OCI-LY7 (cell line): ENCODE measurements around the gene STRADA. TPM values are rescaled to one million over a fixed set of nuclear protein-coding genes. Genes with fewer than 3 reads are reported as not detected.
A peak's percentile ranks its signal among the peaks of the same experiment; 100 is the strongest.

Source experiments
- BruUV-seq: library from RNA; stranded (reverse); fragments of 400-500 nt; replicated peaks from 2 replicates; lab custom pipeline; 2021; lab: Mats Ljungman, UMichigan
- CTCF ChIA-PET: fragments of 300-600 bp; sonication (Branson Sonifier 250); formaldehyde crosslinking; loops from one replicate; lab custom pipeline; 2022; ENCODE audit warnings: antibody characterized with exemption; ENCODE audit not compliant: unreplicated experiment; lab: Charles Lee
- POLR2A ChIA-PET: fragments of 300-600 bp; sonication (Branson Sonifier 250); formaldehyde crosslinking; loops from one replicate; lab custom pipeline; 2022; ENCODE audit warnings: antibody characterized with exemption; lab: Charles Lee
- DNase-seq: peaks from one replicate; pipeline ENCODE4 v3.0.0-alpha.2; 2015; ENCODE audit warnings: low spot score
- H2AFZ ChIP-seq: fragments of 200-600 bp; sonication (generic), shearing (Covaris generic); 2 replicates; pipeline ENCODE4 v1.6.1; 2014; ENCODE audit warnings: mild to moderate bottlenecking, antibody characterized with exemption, low read length, moderate library complexity
- H3K27ac ChIP-seq: fragments of 200-600 bp; sonication (generic); 2 replicates; pipeline ENCODE4 v1.5.1; 2014; ENCODE audit warnings: mixed run types, low read depth, mild to moderate bottlenecking, moderate library complexity, low read length, inconsistent platforms; ENCODE audit not compliant: poor library complexity, severe bottlenecking
- H3K36me3 ChIP-seq: fragments of 200-600 bp; sonication (generic); 2 replicates; pipeline ENCODE4 v1.6.1; 2014; ENCODE audit warnings: mild to moderate bottlenecking, antibody characterized with exemption, low read length, moderate library complexity, mixed read lengths; ENCODE audit not compliant: insufficient read depth
- H3K4me1 ChIP-seq: fragments of 200-600 bp; sonication (generic); 2 replicates; pipeline ENCODE4 v1.5.1; 2014; ENCODE audit warnings: mild to moderate bottlenecking, low read length; ENCODE audit not compliant: insufficient read depth, poor library complexity, severe bottlenecking
- H3K4me2 ChIP-seq: fragments of 200-600 bp; sonication (generic); 2 replicates; pipeline ENCODE4 v1.6.1; 2014; ENCODE audit warnings: mild to moderate bottlenecking, low read length
- H3K4me3 ChIP-seq: fragments of 200-600 bp; sonication (generic); 2 replicates; pipeline ENCODE4 v1.5.1; 2014; ENCODE audit warnings: mild to moderate bottlenecking, low read depth, low read length; ENCODE audit not compliant: poor library complexity, severe bottlenecking
- H3K79me2 ChIP-seq: fragments of 200-600 bp; sonication (generic); 2 replicates; pipeline ENCODE4 v1.6.1; 2016; ENCODE audit warnings: low read depth, mild to moderate bottlenecking, low read length, moderate library complexity, mixed read lengths; ENCODE audit not compliant: insufficient read depth
- H3K9me2 ChIP-seq: fragments of 200-600 bp; sonication (generic); 2 replicates; pipeline ENCODE4 v1.6.1; 2016; ENCODE audit warnings: mild to moderate bottlenecking, low read length, mixed read lengths; ENCODE audit not compliant: insufficient read depth
- H3K9me3 ChIP-seq: fragments of 200-600 bp; sonication (generic); 2 replicates; pipeline ENCODE4 v1.6.1; 2014; ENCODE audit warnings: mild to moderate bottlenecking, mixed run types, low read length, mixed read lengths
- H4K20me1 ChIP-seq: fragments of 200-600 bp; sonication (generic); 2 replicates; pipeline ENCODE4 v1.6.1; 2014; ENCODE audit warnings: mild to moderate bottlenecking, antibody characterized with exemption, low read length, moderate library complexity, mixed read lengths; ENCODE audit not compliant: insufficient read depth
- CTCF ChIP-seq: fragments of 200-600 bp; sonication (generic); conservative IDR thresholded peaks from 2 replicates; pipeline ENCODE4 v1.5.1; 2014; ENCODE audit warnings: mild to moderate bottlenecking, antibody characterized with exemption, low read length, moderate library complexity, mixed read lengths
- EZH2phosphoT487 ChIP-seq: fragments of 200-600 bp; sonication (generic); IDR thresholded peaks from 2 replicates; pipeline ENCODE4 v1.6.1; 2018; ENCODE audit warnings: low read depth, borderline replicate concordance, mild to moderate bottlenecking, mixed run types, antibody characterized with exemption, low read length, moderate library complexity, mixed read lengths
- intact Hi-C: fragments of 100-400 bp; cut with micrococcal nuclease; formaldehyde crosslinking; loops from one replicate; pipeline ENCODE4 v1.10.0; 2022; ENCODE audit not compliant: unreplicated experiment
- total RNA-seq, 2 experiments: library from RNA; depleted of rRNA in 1 of 2; stranded (reverse); fragments of >200 nt in 1 of 2; shearing (Covaris generic) in 1 of 2; gene quantifications; 2 replicates each; pipeline ENCODE4 v1.2.3, GENCODE V29; 2014 to 2022

The STRADA gene
- total RNA-seq, 2 experiments from 2014 or later = 31.9 to 68.0 TPM

- peaks cover 45% of the 10 kb centered on the region for H3K4me1 ChIP-seq
- 0 out of 2 replicates have a peak, but pooled peaks cover 6% of the 10 kb centered on the region for H4K20me1 ChIP-seq
- ChIA-PET POLR2A (interaction anchor here (0.6 kb wide), 2 partner anchors 35 to 127 kb away, joined by 3 read pairs; no protein-coding TSS in a partner anchor), CTCF (no interaction called here)
- no peaks in the 10 kb centered on the region for H3K9me2 ChIP-seq
- no peak for DNase-seq
- BruUV-seq = no TSS peak
- no peak overlapping the region for H3K4me2 ChIP-seq
- TF ChIP-seq EZH2phosphoT487 (no peak), CTCF (no peak)
- H3K9me3 ChIP-seq = no peaks in the 10 kb centered on the region
- H3K4me3 ChIP-seq = no peak overlapping the region
- H2AFZ ChIP-seq = no peak overlapping the region
- intact Hi-C loops = no loop called here
- H3K27ac ChIP-seq = no peak overlapping the region
- peaks cover 92% of the 10 kb centered on the region for H3K36me3 ChIP-seq
- H3K79me2 ChIP-seq = peaks cover 18% of the 10 kb centered on the region
These were observed 34.4 kb downstream of the STRADA start for GRCh38 chr17:63707151-63707550.

- intact Hi-C loops = no loop called here
- H3K9me3 ChIP-seq = no peaks in the 10 kb centered on the region
- POLR2A ChIA-PET = interaction anchor here (0.5 to 0.9 kb wide), 4 partner anchors 31 to 1051 kb away, joined by 3 to 4 read pairs (median 3); no protein-coding TSS in a partner anchor
- H3K4me2 ChIP-seq = peak overlapping the region; percentile 59
- no peak overlapping the region for H3K4me3 ChIP-seq
- H3K79me2 ChIP-seq = peaks cover 22% of the 10 kb centered on the region
- H3K9me2 ChIP-seq = no peaks in the 10 kb centered on the region
- peaks cover 51% of the 10 kb centered on the region for H3K4me1 ChIP-seq
- DNase-seq = no peak
- 0 out of 2 replicates have a peak, but pooled peaks cover 6% of the 10 kb centered on the region for H4K20me1 ChIP-seq
- no TSS peak for BruUV-seq
- TF ChIP-seq CTCF (no peak), EZH2phosphoT487 (no peak)
- peak overlapping the region; percentile 56 for H3K27ac ChIP-seq
- H3K36me3 ChIP-seq = peaks cover 85% of the 10 kb centered on the region
- no peak overlapping the region for H2AFZ ChIP-seq
- CTCF ChIA-PET = no interaction called here
These were observed 35.1 kb downstream of the STRADA start for GRCh38 chr17:63706336-63707082.

GRCh38 chr17:63705657-63706056, 35.9 kb downstream of the STRADA start:
- peak; percentile 28 for DNase-seq
- Histone ChIP-seq H3K36me3 (peaks cover 77% of the 10 kb centered on the region), H3K9me2 (no peaks in the 10 kb centered on the region), H3K9me3 (no peaks in the 10 kb centered on the region), H3K79me2 (peaks cover 29% of the 10 kb centered on the region), H3K4me1 (peaks cover 60% of the 10 kb centered on the region), H2AFZ (no peak overlapping the region), H3K4me3 (peak overlapping the region; percentile 7), H3K27ac (peak overlapping the region; percentile 56), H3K4me2 (peak overlapping the region; percentile 59), H4K20me1 (0 out of 2 replicates have a peak, but pooled peaks cover 6% of the 10 kb centered on the region)
- ChIA-PET POLR2A (interaction anchor here (0.5 to 0.9 kb wide), 2 partner anchors 61 to 1050 kb away, joined by 3 to 4 read pairs; no protein-coding TSS in a partner anchor), CTCF (no interaction called here)
- intact Hi-C loops = no loop called here
- TF ChIP-seq EZH2phosphoT487 (no peak), CTCF (no peak)
- BruUV-seq = no TSS peak
